ENCODE measurements around the gene DRGX. TPM values are rescaled to one million over a fixed set of nuclear protein-coding genes. Genes with fewer than 3 reads are reported as not detected.

The DRGX gene
- total and polyA plus RNA-seq, 2 donors (not counting 3 experiments of a cell fraction or from before 2014, with no cell fraction given) = not detected

DNA sequence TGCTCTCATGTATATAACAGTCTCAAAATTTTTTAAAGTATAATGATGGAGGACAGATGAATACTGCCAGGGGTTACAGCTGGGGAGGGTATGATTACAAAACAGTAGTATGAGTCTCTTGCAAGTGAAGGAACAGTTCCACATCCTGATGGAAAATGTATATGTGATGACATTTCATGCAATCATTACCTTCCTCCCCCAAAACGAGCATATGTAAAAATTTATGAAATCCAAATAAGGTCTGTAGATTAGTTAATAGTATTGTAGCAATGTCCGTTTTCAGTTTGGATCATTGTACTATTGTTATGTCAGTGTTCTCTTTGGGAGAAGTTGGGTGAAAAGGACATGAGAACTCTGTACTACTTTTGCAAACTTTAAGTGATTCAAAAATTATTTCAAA, 38.0 kb downstream of the DRGX start:
- dilution Hi-C loops (cut with MboI; ENCODE audit: extremely low pct_ligation_motif_present, low sequenced_read_pairs) = no loop called here

DNA sequence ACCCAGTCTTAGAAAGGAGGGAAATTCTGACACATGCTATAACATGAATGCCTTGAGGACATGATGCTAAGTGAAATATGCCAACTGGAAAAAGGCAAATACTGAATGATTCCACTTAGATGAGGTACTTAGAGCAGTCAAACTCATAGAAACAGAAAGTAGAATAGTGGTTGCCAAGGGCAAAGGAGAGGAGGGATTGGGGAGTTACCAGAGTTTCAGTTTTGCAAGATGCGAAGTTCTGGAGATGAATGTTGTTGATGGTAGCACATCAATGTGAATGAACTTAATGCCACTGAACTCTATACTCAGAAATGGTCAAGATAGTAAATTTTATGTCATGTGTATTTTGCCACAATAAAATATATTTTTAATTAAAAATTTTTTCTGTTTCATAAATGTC, 38.9 kb downstream of the DRGX start:
- peaks cover 0 to 1% of the 10 kb centered on the region in 2 experiments for H3K27me3 ChIP-seq (ENCODE audit: control insufficient read depth in 2 of 2, insufficient read depth in 2 of 2, low read length in 2 of 2)
- H3K4me2 ChIP-seq (ENCODE audit: insufficient read depth, low read length) = no peak overlapping the region
- H3K79me2 ChIP-seq (ENCODE audit: control insufficient read depth, insufficient read depth, low read length) = no peaks in the 10 kb centered on the region
- H3K4me1 ChIP-seq (ENCODE audit: control insufficient read depth, extremely low read depth, insufficient read depth, low read length) = no peaks in the 10 kb centered on the region
- no peaks in the 10 kb centered on the region for H3K9me3 ChIP-seq (replicated peaks; ENCODE audit: control insufficient read depth, insufficient read depth, low read length)
- H3K36me3 ChIP-seq (ENCODE audit: control insufficient read depth in 2 of 2, extremely low read depth in 1 of 2, insufficient read depth in 2 of 2, low read length in 2 of 2) = no peaks in the 10 kb centered on the region
- H3K9ac ChIP-seq (replicated peaks; ENCODE audit: extremely low read depth, insufficient read depth, low read length) = no peak overlapping the region
- FAIRE-seq (no peak), DNase-seq (ENCODE audit: low read depth, low spot score) (no peak)
- no TSS peak for BruUV-seq (replicated peaks)
- CTCF ChIA-PET = no interaction called here
- H2AFZ ChIP-seq (ENCODE audit: low read depth, low read length) = no peak overlapping the region
- no peak overlapping the region for H3K4me3 ChIP-seq (replicated peaks in 1 of 3; ENCODE audit: insufficient read depth in 1 of 3, low read depth in 1 of 3, low read length in 3 of 3)
- TF ChIP-seq MYC (IDR thresholded peaks at IDR 0.05; ENCODE audit: low read depth, low read length) (no peak), POLR2AphosphoS5 (IDR thresholded peaks at IDR 0.05; ENCODE audit: insufficient read depth, low read depth, low read length) (no peak), EZH2 (IDR thresholded peaks at IDR 0.05; ENCODE audit: borderline replicate concordance, low read depth, low read length, severe bottlenecking) (no peak), POLR2A (IDR thresholded peaks at IDR 0.05; ENCODE audit: low read depth, low read length) (no peak), FOS (IDR thresholded peaks at IDR 0.05; ENCODE audit: borderline replicate concordance, insufficient read depth, low read length) (no peak), GATA2 (IDR thresholded peaks at IDR 0.05; ENCODE audit: insufficient read depth, insufficient read length, low read depth, low read length) (no peak), JUN (IDR thresholded peaks at IDR 0.05; ENCODE audit: borderline replicate concordance, insufficient read depth, insufficient read length, low read depth) (no peak)
- TF ChIP-seq, protein P1, sequence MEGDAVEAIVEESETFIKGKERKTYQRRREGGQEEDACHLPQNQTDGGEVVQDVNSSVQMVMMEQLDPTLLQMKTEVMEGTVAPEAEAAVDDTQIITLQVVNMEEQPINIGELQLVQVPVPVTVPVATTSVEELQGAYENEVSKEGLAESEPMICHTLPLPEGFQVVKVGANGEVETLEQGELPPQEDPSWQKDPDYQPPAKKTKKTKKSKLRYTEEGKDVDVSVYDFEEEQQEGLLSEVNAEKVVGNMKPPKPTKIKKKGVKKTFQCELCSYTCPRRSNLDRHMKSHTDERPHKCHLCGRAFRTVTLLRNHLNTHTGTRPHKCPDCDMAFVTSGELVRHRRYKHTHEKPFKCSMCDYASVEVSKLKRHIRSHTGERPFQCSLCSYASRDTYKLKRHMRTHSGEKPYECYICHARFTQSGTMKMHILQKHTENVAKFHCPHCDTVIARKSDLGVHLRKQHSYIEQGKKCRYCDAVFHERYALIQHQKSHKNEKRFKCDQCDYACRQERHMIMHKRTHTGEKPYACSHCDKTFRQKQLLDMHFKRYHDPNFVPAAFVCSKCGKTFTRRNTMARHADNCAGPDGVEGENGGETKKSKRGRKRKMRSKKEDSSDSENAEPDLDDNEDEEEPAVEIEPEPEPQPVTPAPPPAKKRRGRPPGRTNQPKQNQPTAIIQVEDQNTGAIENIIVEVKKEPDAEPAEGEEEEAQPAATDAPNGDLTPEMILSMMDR (IDR thresholded peaks at IDR 0.05; ENCODE audit: extremely low read depth in 1 of 2, insufficient read depth in 1 of 2, low read depth in 1 of 2, low read length in 2 of 2) = no peak
- TF ChIP-seq, protein P2, sequence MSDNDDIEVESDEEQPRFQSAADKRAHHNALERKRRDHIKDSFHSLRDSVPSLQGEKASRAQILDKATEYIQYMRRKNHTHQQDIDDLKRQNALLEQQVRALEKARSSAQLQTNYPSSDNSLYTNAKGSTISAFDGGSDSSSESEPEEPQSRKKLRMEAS (IDR thresholded peaks at IDR 0.05; ENCODE audit: insufficient read depth, insufficient read length) = no peak
- H4K20me1 ChIP-seq (replicated peaks; ENCODE audit: control insufficient read depth, extremely low read depth, insufficient read depth, low read length) = no peaks in the 10 kb centered on the region
- POLR2A ChIA-PET = no interaction called here
- dilution Hi-C loops (cut with MboI; ENCODE audit: extremely low pct_ligation_motif_present, low sequenced_read_pairs) (no loop called here), intact Hi-C loops (cut with micrococcal nuclease) (no loop called here)
- H3K27ac ChIP-seq (ENCODE audit: insufficient read depth, low read depth, low read length) = no peak overlapping the region
- H3K9me1 ChIP-seq (replicated peaks; ENCODE audit: control insufficient read depth, extremely low read depth, insufficient read depth, low read length) = no peaks in the 10 kb centered on the region

More for the DNA sequence above, 38.0 kb downstream of the DRGX start:
- Histone ChIP-seq H3K4me3 (replicated peaks in 1 of 3; ENCODE audit: insufficient read depth in 1 of 3, low read depth in 1 of 3, low read length in 3 of 3) (no peak overlapping the region), H3K9ac (replicated peaks; ENCODE audit: extremely low read depth, insufficient read depth, low read length) (no peak overlapping the region), H3K79me2 (ENCODE audit: control insufficient read depth, insufficient read depth, low read length) (no peaks in the 10 kb centered on the region), H3K9me1 (replicated peaks; ENCODE audit: control insufficient read depth, extremely low read depth, insufficient read depth, low read length) (no peaks in the 10 kb centered on the region), H3K9me3 (replicated peaks; ENCODE audit: control insufficient read depth, insufficient read depth, low read length) (no peaks in the 10 kb centered on the region), H4K20me1 (replicated peaks; ENCODE audit: control insufficient read depth, extremely low read depth, insufficient read depth, low read length) (no peaks in the 10 kb centered on the region), H2AFZ (ENCODE audit: low read depth, low read length) (no peak overlapping the region), H3K4me2 (ENCODE audit: insufficient read depth, low read length) (no peak overlapping the region), H3K27ac (ENCODE audit: insufficient read depth, low read depth, low read length) (no peak overlapping the region), H3K27me3 (ENCODE audit: control insufficient read depth in 2 of 2, insufficient read depth in 2 of 2, low read length in 2 of 2) (peaks cover 0 to 1% of the 10 kb centered on the region in 2 experiments), H3K4me1 (ENCODE audit: control insufficient read depth, extremely low read depth, insufficient read depth, low read length) (no peaks in the 10 kb centered on the region), H3K36me3 (ENCODE audit: control insufficient read depth in 2 of 2, extremely low read depth in 1 of 2, insufficient read depth in 2 of 2, low read length in 2 of 2) (no peaks in the 10 kb centered on the region)
- intact Hi-C loops (cut with micrococcal nuclease) = no loop called here
- no peak for DNase-seq (ENCODE audit: low read depth, low spot score)
- CTCF ChIA-PET = no interaction called here
- POLR2A ChIA-PET = no interaction called here
- no peak for FAIRE-seq
- no TSS peak for BruUV-seq (replicated peaks)
- TF ChIP-seq POLR2AphosphoS5 (IDR thresholded peaks at IDR 0.05; ENCODE audit: insufficient read depth, low read depth, low read length) (no peak), JUN (IDR thresholded peaks at IDR 0.05; ENCODE audit: borderline replicate concordance, insufficient read depth, insufficient read length, low read depth) (no peak), FOS (IDR thresholded peaks at IDR 0.05; ENCODE audit: borderline replicate concordance, insufficient read depth, low read length) (no peak)
- TF ChIP-seq, protein P1 (IDR thresholded peaks at IDR 0.05; ENCODE audit: extremely low read depth in 1 of 2, insufficient read depth in 1 of 2, low read depth in 1 of 2, low read length in 2 of 2) = no peak

Data from endothelial cell of umbilical vein (primary cell).